ENCODE data around the gene CAMK1D.

GRCh38 chr10:12487366-12487765 lies 138.0 kb downstream of the CAMK1D start:
- TF ChIP-seq POLR2AphosphoS5 (IDR thresholded peaks at IDR 0.05; ENCODE audit: insufficient read depth in 1 of 2, low read depth in 1 of 2) (no peak), CTCF (IDR thresholded peaks at IDR 0.05) (no peak), POLR2A (IDR thresholded peaks at IDR 0.05) (no peak)
